Endothelial cell of umbilical vein (primary cell): Measurements from ENCODE around the gene ATXN2.

ENCODE experiments used
- EZH2 ChIP-seq: IDR thresholded peaks from 2 replicates; pipeline ENCODE4 v1.6.1; 2012; ENCODE audit warnings: borderline replicate concordance, low read depth, mild to moderate bottlenecking, moderate library complexity, low read length, inconsistent platforms; ENCODE audit not compliant: severe bottlenecking
- FOS ChIP-seq: IDR thresholded peaks from 2 replicates; pipeline ENCODE4 v1.6.1; 2011; ENCODE audit warnings: mild to moderate bottlenecking, low read length, moderate library complexity, borderline replicate concordance; ENCODE audit not compliant: insufficient read depth
- JUN ChIP-seq: IDR thresholded peaks from 2 replicates; pipeline ENCODE4 v1.6.1; 2011; ENCODE audit warnings: borderline replicate concordance, low read depth; ENCODE audit not compliant: insufficient read length, insufficient read depth
- MYC ChIP-seq: IDR thresholded peaks from one replicate; pipeline ENCODE4 v1.6.1; 2011; ENCODE audit warnings: mild to moderate bottlenecking, low read depth, low read length
- POLR2AphosphoS5 ChIP-seq: IDR thresholded peaks from 2 replicates; pipeline ENCODE4 v1.6.1; 2012; ENCODE audit warnings: low read depth, mild to moderate bottlenecking, control low read depth, low read length, moderate library complexity; ENCODE audit not compliant: insufficient read depth
- TF ChIP-seq, protein P1 (sequence below), 2 donors: IDR thresholded peaks; 1 replicate in 1 of 2; 2 replicates in 1 of 2; pipeline ENCODE4 v1.5.1; 2011; ENCODE audit warnings: low read length in 2 of 2, mild to moderate bottlenecking in 2 of 2, moderate library complexity in 2 of 2, control low read depth in 1 of 2, inconsistent platforms in 1 of 2, low read depth in 1 of 2; ENCODE audit not compliant: insufficient read depth in 1 of 2; ENCODE audit errors: extremely low read depth in 1 of 2

DNA sequence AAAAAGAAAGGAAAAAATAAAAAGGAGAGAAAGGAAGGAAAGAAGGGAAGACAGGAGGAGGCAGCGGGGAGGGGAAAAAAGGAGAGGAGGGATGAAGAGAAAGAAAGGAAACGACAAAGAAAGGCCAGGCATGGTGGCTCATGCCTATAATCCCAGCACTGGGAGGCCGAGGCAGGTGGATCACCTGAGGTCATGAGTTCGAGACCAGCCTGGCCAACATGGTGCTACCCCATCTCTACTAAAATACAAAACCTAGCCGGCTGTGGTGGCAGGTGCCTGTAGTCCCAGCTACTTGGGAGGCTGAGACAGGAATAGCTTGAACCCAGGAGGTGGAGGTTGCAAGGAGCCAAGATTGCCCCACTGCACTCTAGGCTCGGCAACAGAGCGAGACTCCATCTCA is 18.4 kb downstream of the ATXN2 start:
- TF ChIP-seq, protein P1, sequence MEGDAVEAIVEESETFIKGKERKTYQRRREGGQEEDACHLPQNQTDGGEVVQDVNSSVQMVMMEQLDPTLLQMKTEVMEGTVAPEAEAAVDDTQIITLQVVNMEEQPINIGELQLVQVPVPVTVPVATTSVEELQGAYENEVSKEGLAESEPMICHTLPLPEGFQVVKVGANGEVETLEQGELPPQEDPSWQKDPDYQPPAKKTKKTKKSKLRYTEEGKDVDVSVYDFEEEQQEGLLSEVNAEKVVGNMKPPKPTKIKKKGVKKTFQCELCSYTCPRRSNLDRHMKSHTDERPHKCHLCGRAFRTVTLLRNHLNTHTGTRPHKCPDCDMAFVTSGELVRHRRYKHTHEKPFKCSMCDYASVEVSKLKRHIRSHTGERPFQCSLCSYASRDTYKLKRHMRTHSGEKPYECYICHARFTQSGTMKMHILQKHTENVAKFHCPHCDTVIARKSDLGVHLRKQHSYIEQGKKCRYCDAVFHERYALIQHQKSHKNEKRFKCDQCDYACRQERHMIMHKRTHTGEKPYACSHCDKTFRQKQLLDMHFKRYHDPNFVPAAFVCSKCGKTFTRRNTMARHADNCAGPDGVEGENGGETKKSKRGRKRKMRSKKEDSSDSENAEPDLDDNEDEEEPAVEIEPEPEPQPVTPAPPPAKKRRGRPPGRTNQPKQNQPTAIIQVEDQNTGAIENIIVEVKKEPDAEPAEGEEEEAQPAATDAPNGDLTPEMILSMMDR (IDR thresholded peaks at IDR 0.05; ENCODE audit: extremely low read depth in 1 of 2, insufficient read depth in 1 of 2, low read depth in 1 of 2, low read length in 2 of 2): no peak
- TF ChIP-seq FOS: no peak
- no peak for TF ChIP-seq POLR2AphosphoS5
- no peak for TF ChIP-seq EZH2
- no peak for TF ChIP-seq MYC
- TF ChIP-seq JUN: no peak
